HEK293T (cell line): ENCODE measurements around the gene RBM20.
A peak's percentile ranks its signal among the peaks of the same experiment; 100 is the strongest.
"Not testable (repeated sequence)": the region's sequence is repeated elsewhere in the genome, so short reads cannot be mapped to it uniquely, and the experiment has no call there.

Experiments
- CTCF ChIA-PET: fragments of 350-600 bp; formaldehyde crosslinking; extraction: SDS; loops from one replicate; lab custom pipeline; 2021; ENCODE audit warnings: antibody characterized with exemption, inconsistent platforms; lab: Yijun Ruan, JAX
- POLR2A ChIA-PET: fragments of 350-600 bp; formaldehyde crosslinking; extraction: SDS; loops from one replicate; lab custom pipeline; 2020; ENCODE audit warnings: antibody characterized with exemption, inconsistent platforms; lab: Yijun Ruan, JAX
- DNase-seq: peaks from one replicate; pipeline ENCODE4 v3.0.0; 2012; ENCODE audit warnings: mixed read lengths; ENCODE audit errors: extremely low spot score
- ARNT ChIP-seq: fragments of 450-650 bp; IDR thresholded peaks from 2 replicates; pipeline ENCODE4 v1.6.1; 2017; ENCODE audit warnings: mild to moderate bottlenecking
- BHLHE40 ChIP-seq: fragments of 450-650 bp; IDR thresholded peaks from 2 replicates; pipeline ENCODE4 v1.6.1; 2016; ENCODE audit warnings: mild to moderate bottlenecking, moderate library complexity, borderline replicate concordance
- CTBP1 ChIP-seq: fragments of 450-650 bp; IDR thresholded peaks from 2 replicates; pipeline ENCODE4 v1.6.1; 2016; ENCODE audit warnings: borderline replicate concordance
- ELF4 ChIP-seq: fragments of 450-650 bp; IDR thresholded peaks from 2 replicates; pipeline ENCODE4 v1.6.1; 2017; ENCODE audit warnings: antibody characterized with exemption
- FOXA1 ChIP-seq: fragments of 450-650 bp; IDR thresholded peaks from 2 replicates; pipeline ENCODE4 v1.6.1; 2016; ENCODE audit warnings: mild to moderate bottlenecking
- FOXK2 ChIP-seq: fragments of 450-650 bp; IDR thresholded peaks from 2 replicates; pipeline ENCODE4 v1.6.1; 2016; ENCODE audit warnings: mild to moderate bottlenecking
- FOXM1 ChIP-seq: fragments of 450-650 bp; IDR thresholded peaks from 2 replicates; pipeline ENCODE4 v1.6.1; 2017; ENCODE audit warnings: mild to moderate bottlenecking, borderline replicate concordance
- HDGF ChIP-seq: fragments of 450-650 bp; IDR thresholded peaks from 2 replicates; pipeline ENCODE4 v1.6.1; 2017; ENCODE audit warnings: antibody characterized with exemption, borderline replicate concordance
- L3MBTL2 ChIP-seq: fragments of 450-650 bp; conservative IDR thresholded peaks from 2 replicates; pipeline ENCODE4 v1.6.1; 2016; ENCODE audit warnings: mild to moderate bottlenecking
- LEF1 ChIP-seq: fragments of 450-650 bp; IDR thresholded peaks from 2 replicates; pipeline ENCODE4 v1.6.1; 2017; ENCODE audit warnings: mild to moderate bottlenecking, borderline replicate concordance
- NFRKB ChIP-seq: fragments of 450-650 bp; IDR thresholded peaks from 2 replicates; pipeline ENCODE4 v1.6.1; 2016; ENCODE audit warnings: mild to moderate bottlenecking, moderate library complexity
- SP1 ChIP-seq: fragments of 450-650 bp; IDR thresholded peaks from 2 replicates; pipeline ENCODE4 v1.6.1; 2017
- SUZ12 ChIP-seq: fragments of 450-650 bp; IDR thresholded peaks from 2 replicates; pipeline ENCODE4 v1.6.1; 2016; ENCODE audit warnings: mild to moderate bottlenecking
- TARDBP ChIP-seq: fragments of 450-650 bp; IDR thresholded peaks from 2 replicates; pipeline ENCODE4 v1.6.1; 2016
- ZNF384 ChIP-seq: fragments of 450-650 bp; IDR thresholded peaks from 2 replicates; pipeline ENCODE4 v1.6.1; 2016
- TF ChIP-seq, protein P1 (sequence below): fragments of 450-650 bp; IDR thresholded peaks from 2 replicates; pipeline ENCODE4 v1.6.1; 2016

The RBM20 gene

GRCh38 chr10:110704906-110705476 lies 60.9 kb downstream of the RBM20 start:
- TF ChIP-seq ELF4 = no peak
- TF ChIP-seq HDGF = no peak
- no peak for TF ChIP-seq ARNT
- no peak for TF ChIP-seq FOXK2
- no peak for TF ChIP-seq FOXM1
- no peak for TF ChIP-seq CTBP1
- no peak for TF ChIP-seq ZNF384
- TF ChIP-seq TARDBP = no peak
- no peak for TF ChIP-seq NFRKB
- TF ChIP-seq LEF1 = no peak
- TF ChIP-seq, protein P1, sequence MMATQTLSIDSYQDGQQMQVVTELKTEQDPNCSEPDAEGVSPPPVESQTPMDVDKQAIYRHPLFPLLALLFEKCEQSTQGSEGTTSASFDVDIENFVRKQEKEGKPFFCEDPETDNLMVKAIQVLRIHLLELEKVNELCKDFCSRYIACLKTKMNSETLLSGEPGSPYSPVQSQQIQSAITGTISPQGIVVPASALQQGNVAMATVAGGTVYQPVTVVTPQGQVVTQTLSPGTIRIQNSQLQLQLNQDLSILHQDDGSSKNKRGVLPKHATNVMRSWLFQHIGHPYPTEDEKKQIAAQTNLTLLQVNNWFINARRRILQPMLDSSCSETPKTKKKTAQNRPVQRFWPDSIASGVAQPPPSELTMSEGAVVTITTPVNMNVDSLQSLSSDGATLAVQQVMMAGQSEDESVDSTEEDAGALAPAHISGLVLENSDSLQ = no peak
- no peak for TF ChIP-seq SP1
- no peak for TF ChIP-seq FOXA1
- no peak for TF ChIP-seq L3MBTL2
- no peak for TF ChIP-seq BHLHE40
- TF ChIP-seq SUZ12 = no peak
- ChIA-PET POLR2A (no interaction called here), CTCF (interaction anchor here (0.6 kb wide), 1 partner anchor 87 kb away, joined by 3 read pairs; no protein-coding TSS in a partner anchor)
- DNase-seq = no peak

GRCh38 chr10:110705596-110705995 lies 61.5 kb downstream of the RBM20 start:
- CTCF ChIA-PET = interaction anchor here (0.6 to 1.3 kb wide), 2 partner anchors 12 to 86 kb away, joined by 3 read pairs; no protein-coding TSS in a partner anchor
- POLR2A ChIA-PET = not testable (repeated sequence)

DNA sequence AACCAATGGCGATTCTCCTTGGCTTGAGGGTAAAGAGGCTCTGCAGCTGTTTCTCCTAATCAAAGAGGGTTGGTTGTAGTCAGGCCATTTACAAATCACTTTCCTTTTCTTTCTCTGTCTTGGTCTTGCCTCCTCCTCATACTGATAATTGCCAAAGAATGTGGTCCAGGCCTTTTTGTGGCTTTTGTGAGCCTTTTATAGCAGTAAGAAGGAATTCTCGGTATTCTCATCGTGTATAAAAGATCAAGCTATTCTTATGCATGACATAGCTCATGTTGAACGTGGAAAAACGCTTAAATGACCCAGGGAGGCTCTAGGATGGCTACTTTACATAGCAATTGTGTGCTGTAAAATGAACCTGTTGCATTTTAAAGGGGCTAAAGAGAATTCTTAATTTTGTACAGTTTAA lies 62.6 kb downstream of the RBM20 start:
- POLR2A ChIA-PET = no interaction called here
- CTCF ChIA-PET = interaction anchor here (1.0 to 1.3 kb wide), 2 partner anchors 13 to 26 kb away, joined by 3 read pairs; no protein-coding TSS in a partner anchor
- TF ChIP-seq HDGF (no peak), FOXM1 (no peak), FOXA1 (no peak), ZNF384 (no peak), L3MBTL2 (no peak), BHLHE40 (no peak), SP1 (no peak), NFRKB (no peak), CTBP1 (no peak), ARNT (no peak), FOXK2 (no peak), SUZ12 (no peak)
- DNase-seq = no peak

More at GRCh38 chr10:110705596-110705995, 61.5 kb downstream of the RBM20 start:
- not testable (repeated sequence) for DNase-seq

- TF ChIP-seq, protein P1 = peak; percentile 79
- TF ChIP-seq FOXK2 = 0 out of 2 replicates have a peak, but pooled peaks have one; percentile 57
- TF ChIP-seq ZNF384 = no peak
- no peak for TF ChIP-seq ARNT
- TF ChIP-seq BHLHE40 = no peak
- no peak for TF ChIP-seq NFRKB
- no peak for TF ChIP-seq HDGF
- ChIA-PET CTCF (interaction anchor here (0.6 kb wide), 1 partner anchor 86 kb away, joined by 3 read pairs; no protein-coding TSS in a partner anchor), POLR2A (no interaction called here)
- no peak for DNase-seq
These were observed 64.8 kb downstream of the RBM20 start for GRCh38 chr10:110708776-110709443.

GRCh38 chr10:110709444-110709828 lies 65.3 kb downstream of the RBM20 start:
- CTCF ChIA-PET = no interaction called here
- no peak for TF ChIP-seq CTBP1
- TF ChIP-seq ZNF384 = 0 out of 2 replicates have a peak, but pooled peaks have one; percentile 42
- no peak for TF ChIP-seq ARNT
- no peak for TF ChIP-seq FOXK2
- TF ChIP-seq BHLHE40 = no peak
- no peak for TF ChIP-seq NFRKB
- TF ChIP-seq, protein P1 = no peak
- no peak for TF ChIP-seq SUZ12
- no peak for TF ChIP-seq ELF4
- POLR2A ChIA-PET = no interaction called here
- no peak for DNase-seq

DNA sequence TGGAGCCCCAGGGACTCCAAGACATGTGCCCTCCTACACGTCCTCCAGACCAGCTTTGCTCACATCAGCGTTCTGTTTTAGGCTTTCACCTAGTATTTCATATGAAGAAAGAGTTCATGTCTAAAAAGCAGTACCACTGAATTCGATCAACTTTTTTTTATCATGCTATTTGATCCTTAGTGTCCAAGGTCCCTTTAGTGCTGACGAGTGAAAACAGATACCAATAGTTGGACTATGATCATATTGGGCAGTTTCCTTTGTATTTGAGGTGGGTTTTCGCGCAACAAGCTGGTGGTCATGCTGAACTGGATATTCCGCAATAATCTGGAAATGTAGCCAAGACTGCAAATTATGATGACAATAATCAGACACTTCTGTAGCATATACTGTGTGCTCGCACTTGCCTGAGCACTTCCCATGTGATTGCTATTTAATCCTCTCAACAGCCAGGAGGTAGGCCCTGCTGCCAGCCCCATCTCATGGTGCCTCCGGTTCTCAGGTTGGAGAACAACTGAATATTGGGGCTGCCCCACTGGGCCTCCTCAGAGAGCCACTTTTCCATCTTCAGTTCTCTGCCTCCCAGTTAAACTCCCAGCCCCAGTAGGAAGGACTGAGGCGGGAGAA lies 65.9 kb downstream of the RBM20 start:
- TF ChIP-seq CTBP1 (no peak), SP1 (no peak), FOXM1 (no peak), FOXA1 (no peak), ELF4 (no peak), BHLHE40 (no peak), FOXK2 (no peak), LEF1 (no peak), L3MBTL2 (no peak), TARDBP (no peak), HDGF (no peak), ZNF384 (no peak), SUZ12 (no peak), NFRKB (no peak), ARNT (no peak)
- TF ChIP-seq, protein P1 = no peak
- POLR2A ChIA-PET = no interaction called here

More for the DNA sequence above, 65.9 kb downstream of the RBM20 start:
- DNase-seq = no peak
- CTCF ChIA-PET = no interaction called here
